ENCODE results near the gene CLSTN1. TPM values are rescaled to one million over a fixed set of nuclear protein-coding genes. Genes with fewer than 3 reads are reported as not detected.
A peak's percentile ranks its signal among the peaks of the same experiment; 100 is the strongest.
"Not testable (repeated sequence)": the region's sequence is repeated elsewhere in the genome, so short reads cannot be mapped to it uniquely, and the experiment has no call there.

The CLSTN1 gene
- total RNA-seq, 1 donor from 2014 or later: 178 TPM

DNA sequence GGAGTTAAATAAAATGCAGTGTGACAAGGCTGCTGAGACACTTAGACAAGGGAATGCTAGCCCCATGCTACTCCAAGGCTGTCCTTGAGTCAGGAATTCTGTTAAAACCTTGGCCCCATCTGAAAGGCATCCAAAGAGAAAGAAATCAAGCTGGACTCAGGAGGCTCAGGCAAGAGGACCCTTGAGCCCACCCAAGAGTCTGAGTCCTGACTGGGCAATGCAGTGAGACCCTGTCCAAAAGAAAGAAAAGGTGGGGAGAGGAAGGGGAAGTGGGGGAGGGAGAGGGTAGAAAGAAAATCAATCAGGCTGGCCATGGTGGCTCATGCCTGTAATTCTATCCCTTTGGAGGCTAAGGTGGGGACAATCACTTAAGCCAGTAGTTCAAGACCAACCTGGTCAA lies 26.7 kb downstream of the CLSTN1 start:
- DNase-seq (ENCODE audit: low read depth): no peak

- no peak for DNase-seq (ENCODE audit: low read depth)
Observed at GRCh38 chr1:9794081-9794480, 29.7 kb downstream of the CLSTN1 start.

DNA sequence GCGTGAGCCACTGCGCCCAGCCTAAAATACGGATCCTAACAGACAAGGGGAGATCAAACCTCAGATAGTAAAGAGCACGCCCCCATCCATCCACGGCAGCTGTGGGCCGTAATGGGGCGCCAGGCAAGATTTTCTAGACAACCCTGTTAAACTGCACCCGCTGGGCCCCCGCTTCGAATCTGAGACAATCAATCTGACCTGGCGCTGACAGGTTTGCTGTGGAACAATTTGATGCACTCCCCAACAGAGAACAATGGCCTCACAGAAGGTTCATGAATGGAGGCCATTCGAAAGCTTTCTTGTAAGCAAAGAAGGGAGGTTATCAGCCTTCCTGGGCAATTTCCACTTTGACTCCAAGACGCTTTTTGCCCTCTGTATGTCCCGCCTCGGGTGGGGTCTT lies 30.5 kb downstream of the CLSTN1 start:
- DNase-seq (ENCODE audit: low read depth): no peak

DNA sequence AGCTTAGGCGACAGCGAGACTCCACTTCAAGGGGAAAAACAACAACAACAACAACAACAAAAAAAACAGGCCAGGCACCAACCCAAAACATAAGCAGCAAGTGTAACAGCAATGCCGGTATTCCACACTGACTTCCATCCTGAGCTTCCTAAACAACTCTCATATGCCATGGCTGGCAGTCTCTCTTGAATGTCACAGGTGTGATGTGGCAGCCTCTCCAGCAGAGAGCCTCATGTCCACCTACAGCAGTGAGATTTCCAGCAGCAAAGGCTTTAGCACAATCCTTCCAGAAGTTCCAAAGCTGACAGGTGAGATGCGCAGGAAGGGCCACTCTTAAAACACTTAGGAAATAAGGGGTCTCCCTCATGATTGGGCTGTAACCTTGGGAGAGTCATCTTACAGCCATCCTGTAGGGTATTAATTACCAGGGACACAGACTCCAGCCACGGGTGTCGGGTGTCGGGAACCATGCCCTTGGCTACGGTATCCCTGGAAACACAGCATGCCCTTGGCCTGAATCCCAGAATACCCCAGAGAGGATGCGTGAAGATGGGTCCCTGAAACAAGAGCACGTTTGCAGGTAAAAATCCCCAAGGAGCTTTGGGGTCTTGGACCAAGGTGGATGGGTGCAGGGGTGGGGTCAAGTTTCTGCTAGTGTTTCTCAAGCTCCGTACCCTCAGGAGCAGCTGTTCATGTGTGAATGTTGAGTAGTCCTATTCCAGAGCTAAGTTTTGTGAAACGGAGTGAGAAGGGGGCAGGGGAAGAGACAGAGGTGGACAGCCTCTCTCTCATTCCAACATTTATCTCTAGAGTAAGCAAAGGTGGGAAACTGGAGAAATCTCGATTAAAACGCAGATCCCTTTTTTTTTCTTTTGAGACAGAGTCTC lies 31.4 kb downstream of the CLSTN1 start:
- DNase-seq (ENCODE audit: low read depth): peak; percentile 41

DNA sequence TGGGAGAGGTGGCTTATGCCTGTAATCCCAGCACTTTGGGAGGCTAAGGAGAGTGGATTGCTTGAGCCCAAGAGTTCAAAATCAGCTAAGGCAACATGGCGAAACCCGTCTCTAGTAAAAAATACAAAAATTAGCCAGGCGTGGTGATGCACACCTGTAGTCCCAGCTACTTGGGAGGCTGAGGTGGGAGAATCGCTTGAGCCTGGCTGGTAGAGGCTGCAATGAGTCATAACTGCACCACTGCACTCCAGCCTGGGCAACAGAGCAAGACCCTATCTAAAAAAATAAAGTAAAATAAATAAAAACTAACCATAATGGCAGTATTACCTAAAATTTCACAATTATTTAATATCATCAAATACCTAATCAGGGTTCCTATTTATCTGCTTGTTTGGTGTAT lies 34.1 kb downstream of the CLSTN1 start:
- not testable (repeated sequence) for DNase-seq (ENCODE audit: low read depth)

DNA sequence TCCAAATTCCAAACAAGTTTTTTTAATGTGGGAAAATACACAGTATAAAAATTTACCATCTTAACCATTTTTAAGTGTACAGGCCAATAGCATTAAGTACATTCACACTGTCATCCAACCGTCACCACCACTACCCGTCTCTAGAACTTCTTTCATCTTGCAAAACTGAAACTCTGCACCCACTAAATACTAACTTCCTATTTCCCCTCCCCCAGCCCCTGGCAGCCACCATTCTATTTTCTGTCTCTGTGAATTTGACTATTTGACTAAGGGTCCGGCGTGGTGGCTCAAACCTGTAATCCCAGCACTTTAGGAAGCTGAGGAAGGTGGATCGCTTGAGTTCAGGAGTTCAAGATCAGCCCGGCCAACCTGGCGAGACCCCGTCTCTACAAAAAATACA lies 36.1 kb downstream of the CLSTN1 start:
- DNase-seq (ENCODE audit: low read depth): no peak

GRCh38 chr1:9785406-9785805 lies 38.4 kb downstream of the CLSTN1 start:
- DNase-seq (ENCODE audit: low read depth): no peak

DNA sequence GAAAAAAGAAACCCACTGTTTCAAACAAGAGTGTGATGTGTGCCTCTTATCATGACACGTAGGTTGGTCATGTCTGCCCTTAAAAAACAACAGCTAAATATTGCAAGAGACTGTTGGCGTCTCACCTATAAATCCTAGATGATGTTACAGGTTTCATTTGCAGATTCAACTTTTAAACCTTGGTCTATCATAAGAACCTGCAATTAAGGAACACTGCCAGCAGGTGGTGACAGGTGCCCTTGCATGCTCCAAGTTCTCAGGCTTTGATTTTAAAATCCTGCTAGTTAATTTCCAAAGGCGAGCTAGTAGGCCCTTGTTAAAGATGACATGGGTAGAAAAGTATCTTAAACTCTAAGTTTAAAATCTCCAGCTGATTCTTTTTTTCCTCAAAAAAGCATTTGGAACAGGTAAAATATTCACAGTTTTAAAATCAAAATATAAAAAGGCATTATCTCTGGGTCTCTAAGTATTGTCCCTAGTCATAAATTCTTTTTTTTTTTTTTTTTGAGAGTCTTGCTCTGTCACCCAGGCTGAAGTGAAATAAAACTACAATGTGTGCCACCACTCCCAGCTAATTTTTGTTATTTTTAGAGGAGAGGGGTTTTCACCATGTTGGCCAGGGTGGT lies 39.1 kb downstream of the CLSTN1 start:
- DNase-seq (ENCODE audit: low read depth): peak; percentile 79

DNA sequence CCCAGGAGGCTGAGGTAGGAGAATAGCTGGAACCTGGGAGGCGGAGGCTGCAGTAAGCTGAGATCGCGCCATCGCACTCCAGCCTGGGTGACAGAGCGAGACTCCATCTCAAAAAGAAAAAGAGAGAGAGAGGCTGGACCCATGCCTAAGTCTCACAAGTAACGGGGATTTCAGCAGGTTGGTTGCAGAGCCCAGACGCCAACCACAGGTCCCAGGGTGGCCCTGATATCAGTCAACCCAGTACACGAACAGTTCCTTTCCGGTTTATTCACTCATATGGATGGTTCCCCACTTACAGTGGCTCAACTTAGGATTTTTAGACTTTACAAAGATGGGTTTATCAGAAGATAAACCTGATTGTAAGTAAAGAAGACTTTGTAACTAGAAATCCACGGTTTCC lies 40.9 kb downstream of the CLSTN1 start:
- no peak for DNase-seq (ENCODE audit: low read depth)

DNA sequence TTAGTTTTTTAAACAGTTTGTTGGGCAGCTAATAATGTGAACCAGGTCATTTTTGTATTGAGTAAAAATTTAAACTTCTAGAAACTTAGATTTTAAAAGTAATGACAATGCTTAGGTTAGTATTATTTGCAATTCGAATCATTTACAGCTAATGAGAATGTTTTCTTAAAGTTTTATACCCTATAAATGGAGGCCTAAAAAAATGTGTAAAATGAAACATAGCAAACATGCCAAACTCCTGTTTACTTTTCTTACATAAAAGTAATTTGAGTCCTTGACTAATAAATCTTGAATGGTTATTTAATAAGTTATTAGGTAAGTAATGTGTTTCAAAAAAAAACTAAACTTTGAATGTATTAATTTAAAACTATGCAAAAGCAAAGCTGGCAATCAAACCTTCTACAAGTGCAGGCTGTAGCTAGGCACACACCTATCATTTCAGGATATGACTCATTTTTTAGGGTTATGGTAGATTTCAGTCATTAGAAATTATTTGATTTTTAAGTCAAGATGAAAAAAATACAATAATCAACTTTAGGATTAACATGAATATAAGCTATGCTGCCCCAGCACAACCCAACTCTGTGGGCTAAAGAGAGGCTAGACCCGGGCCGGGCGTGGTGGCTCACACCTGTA lies 41.5 kb downstream of the CLSTN1 start:
- DNase-seq (ENCODE audit: low read depth): no peak

GRCh38 chr1:9780554-9781110 lies 43.1 kb downstream of the CLSTN1 start:
- no peak for DNase-seq (ENCODE audit: low read depth)

- no peak for DNase-seq (ENCODE audit: low read depth)
Observed at GRCh38 chr1:9778905-9779304, 44.9 kb downstream of the CLSTN1 start.

DNA sequence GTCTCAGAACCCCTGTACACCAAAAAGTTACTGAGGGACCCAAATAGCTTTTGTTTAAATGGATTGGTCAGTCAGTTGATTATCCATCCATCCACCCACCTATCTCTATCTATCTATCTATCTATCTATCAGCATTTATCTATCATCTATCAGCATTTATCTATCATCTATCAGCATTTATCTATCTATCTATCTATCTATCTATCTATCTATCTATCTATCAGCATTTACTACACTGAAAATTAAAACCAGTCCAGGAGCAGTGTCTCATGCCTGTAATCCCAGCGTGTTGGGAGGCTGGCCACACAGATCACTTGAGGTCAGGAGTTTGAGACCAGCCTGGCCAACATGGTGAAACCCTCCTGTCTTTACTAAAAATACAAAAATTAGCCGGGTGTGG lies 47.1 kb downstream of the CLSTN1 start:
- no peak for DNase-seq (ENCODE audit: low read depth)

GRCh38 chr1:9774712-9775679 lies 48.8 kb downstream of the CLSTN1 start:
- no peak for DNase-seq (ENCODE audit: low read depth)

DNA sequence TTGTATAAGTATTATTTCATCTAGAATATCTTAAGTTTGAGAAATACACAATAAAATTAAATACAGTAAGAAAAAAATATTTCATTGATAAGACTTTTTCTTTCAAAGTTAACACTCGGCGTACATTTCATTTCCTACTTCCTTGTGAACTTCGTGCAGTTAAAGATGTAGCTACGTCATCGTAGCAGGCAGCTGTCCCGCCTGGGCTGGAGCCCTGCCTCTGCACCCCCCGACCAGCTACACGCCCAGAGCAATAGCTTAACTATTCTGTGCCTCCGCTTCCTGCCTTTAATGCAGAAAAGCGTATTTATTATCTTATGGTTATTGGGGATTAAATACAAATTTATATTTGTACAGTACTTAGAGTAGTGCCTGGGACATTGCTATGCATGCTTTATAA lies 53.5 kb downstream of the CLSTN1 start:
- DNase-seq (ENCODE audit: low read depth): no peak

DNA sequence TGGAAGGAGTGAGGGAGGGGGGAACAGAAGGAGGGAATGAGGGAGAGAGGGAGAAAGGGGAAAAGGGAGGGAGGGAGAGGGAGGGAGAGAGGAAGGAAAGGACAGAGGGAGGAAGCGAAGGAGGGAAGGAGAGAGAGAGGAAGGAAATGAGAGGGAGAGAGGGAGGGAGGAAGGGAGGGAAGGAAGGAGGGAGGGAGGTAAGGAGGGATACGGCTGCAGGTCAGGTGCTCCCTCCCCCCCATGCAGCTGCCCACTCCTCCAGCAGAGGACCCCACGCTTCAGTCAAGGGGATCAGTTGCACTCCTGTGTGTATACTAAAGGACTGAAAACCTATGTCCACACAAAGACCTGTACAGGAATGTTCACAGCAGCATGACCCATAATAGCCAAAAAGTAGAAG lies 54.8 kb downstream of the CLSTN1 start:
- DNase-seq (ENCODE audit: low read depth): no peak

DNA sequence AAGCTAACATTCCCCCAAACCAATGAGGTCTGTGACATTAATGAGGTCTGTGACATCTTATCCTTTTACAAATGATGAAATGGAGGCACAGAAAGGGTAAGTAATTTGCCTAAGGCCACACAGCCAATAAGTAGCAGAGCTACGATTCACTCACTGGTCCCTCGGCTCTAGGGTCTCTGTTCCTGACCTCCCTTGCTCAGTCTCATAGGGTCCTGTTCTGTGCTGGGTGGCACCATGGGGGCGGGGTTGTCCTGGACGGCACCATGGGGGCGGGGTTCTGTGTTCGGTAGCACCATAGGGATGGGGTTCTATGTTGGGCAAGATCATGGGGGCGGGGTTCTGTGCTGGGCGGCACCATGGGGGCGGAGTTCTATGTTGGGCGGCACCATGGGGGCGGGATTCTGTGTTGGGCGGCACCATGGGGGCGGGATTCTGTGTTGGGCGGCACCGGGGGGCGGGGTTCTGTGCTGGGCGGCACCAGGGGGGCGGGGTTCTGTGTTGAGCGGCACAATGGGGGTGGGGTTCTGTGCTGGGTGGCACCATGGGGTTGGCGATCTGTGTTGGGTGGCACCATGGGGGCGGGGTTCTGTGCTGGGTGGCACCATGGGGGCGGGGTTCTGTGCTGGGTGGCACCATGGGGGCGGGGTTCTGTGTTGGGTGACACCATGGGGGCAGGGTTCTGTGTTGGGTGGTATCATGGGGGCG lies 55.6 kb downstream of the CLSTN1 start:
- DNase-seq (ENCODE audit: low read depth): no peak

DNA sequence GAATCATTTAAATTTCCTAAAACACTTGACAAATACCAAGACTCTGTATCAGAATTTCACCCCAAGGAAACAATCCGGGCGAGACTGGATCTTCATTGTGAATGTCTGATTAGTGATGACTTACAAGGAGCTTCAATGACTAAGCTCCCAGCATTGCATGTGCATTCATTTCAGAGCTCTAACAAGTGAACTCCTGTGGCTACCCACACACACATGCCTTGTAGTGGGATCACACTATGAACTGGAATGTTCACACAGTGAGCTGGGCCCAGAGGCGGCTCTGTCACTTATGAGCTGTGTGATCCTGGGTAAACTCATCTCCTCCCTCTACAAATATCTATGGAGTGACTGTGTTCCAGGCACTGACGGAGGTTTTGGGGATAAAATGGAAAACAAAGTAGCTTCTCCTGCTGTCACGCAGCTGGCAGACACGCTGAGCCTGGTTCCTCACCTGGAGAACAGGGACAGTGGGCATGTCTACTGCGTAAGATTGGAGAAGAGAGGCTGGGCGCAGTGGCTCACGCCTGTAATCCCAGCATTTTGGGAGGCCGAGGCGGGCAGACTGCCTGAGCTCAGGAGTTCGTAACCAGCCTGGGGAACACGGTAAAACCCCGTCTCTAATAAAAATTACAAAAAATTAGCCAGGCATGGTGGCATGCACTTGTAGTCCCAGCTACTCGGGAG lies 56.9 kb downstream of the CLSTN1 start:
- peak; percentile 100 for DNase-seq (ENCODE audit: low read depth)

DNA sequence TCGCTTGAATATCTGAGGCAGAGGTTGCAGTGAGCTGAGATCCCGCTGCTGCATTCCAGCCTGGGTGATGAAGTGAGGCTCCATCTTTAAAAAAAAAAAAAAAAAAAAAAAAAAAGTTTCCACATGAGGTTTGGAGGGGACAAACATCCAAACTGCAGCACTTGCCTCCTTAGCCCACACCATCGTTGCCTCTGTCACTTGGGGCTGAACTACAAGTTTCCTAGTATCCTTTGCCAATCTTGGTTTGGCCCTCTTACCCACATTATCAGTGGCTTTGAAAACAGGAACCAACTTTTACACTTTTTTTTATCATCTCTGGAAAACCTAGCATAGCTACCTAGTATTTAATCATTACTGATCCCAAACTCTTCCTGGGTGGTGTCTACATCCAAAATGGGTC lies 59.2 kb downstream of the CLSTN1 start:
- DNase-seq (ENCODE audit: low read depth): no peak

- no peak for DNase-seq (ENCODE audit: low read depth)
Observed at GRCh38 chr1:9763914-9764313, 59.9 kb downstream of the CLSTN1 start.
